Glutamatergic neuron (in vitro differentiated cells): ENCODE measurements around the gene USH2A. TPM values are rescaled to one million over a fixed set of nuclear protein-coding genes. Genes with fewer than 3 reads are reported as not detected.

Experiments used
- DNase-seq: peaks from one replicate; pipeline ENCODE4 v3.0.0; 2022
- H3K27ac Mint-ChIP-seq: one replicate; pipeline ENCODE4 v1.8.0; 2020; ENCODE audit warnings: mild to moderate bottlenecking, mixed read lengths, inconsistent platforms; ENCODE audit not compliant: unreplicated experiment
- H3K27me3 Mint-ChIP-seq: one replicate; pipeline ENCODE4 v1.8.0; 2020; ENCODE audit warnings: mild to moderate bottlenecking, moderate library complexity, mixed read lengths, inconsistent platforms; ENCODE audit not compliant: unreplicated experiment
- H3K36me3 Mint-ChIP-seq: one replicate; pipeline ENCODE4 v1.8.0; 2020; ENCODE audit warnings: mild to moderate bottlenecking, mixed read lengths, inconsistent platforms; ENCODE audit not compliant: unreplicated experiment
- H3K4me1 Mint-ChIP-seq: one replicate; pipeline ENCODE4 v1.8.0; 2020; ENCODE audit warnings: mild to moderate bottlenecking, low read depth, mixed read lengths, inconsistent platforms; ENCODE audit not compliant: unreplicated experiment
- H3K4me3 Mint-ChIP-seq: one replicate; pipeline ENCODE4 v1.8.0; 2020; ENCODE audit warnings: mild to moderate bottlenecking, mixed read lengths, inconsistent platforms; ENCODE audit not compliant: unreplicated experiment
- H3K9me3 Mint-ChIP-seq: one replicate; pipeline ENCODE4 v1.8.0; 2020; ENCODE audit warnings: mild to moderate bottlenecking, moderate library complexity, mixed read lengths, inconsistent platforms; ENCODE audit not compliant: unreplicated experiment
- CTCF ChIP-seq: fragments of 200-600 bp; sonication (generic); IDR thresholded peaks from one replicate; pipeline ENCODE4 v1.5.0; 2021; ENCODE audit not compliant: partially characterized antibody, unreplicated experiment
- total RNA-seq: library from RNA; stranded (reverse); fragmentation: NEBNext Ultra II Directional; extraction: Animal tissue kit (Norgen Biotek cat#: 25700); gene quantifications from one replicate; pipeline ENCODE4 v1.2.1, GENCODE V29; 2021; ENCODE audit not compliant: unreplicated experiment

The USH2A gene
- total RNA-seq, 1 donor from 2014 or later, result not detected

- no peak for TF ChIP-seq CTCF
- H3K36me3 Mint-ChIP-seq, result no peaks in the 10 kb centered on the region
- no peaks in the 10 kb centered on the region for H3K9me3 Mint-ChIP-seq
- no peaks in the 10 kb centered on the region for H3K27me3 Mint-ChIP-seq
- peaks cover 3% of the 10 kb centered on the region for H3K4me1 Mint-ChIP-seq
- H3K4me3 Mint-ChIP-seq, result no peak overlapping the region
- no peak for DNase-seq
- no peak overlapping the region for H3K27ac Mint-ChIP-seq
Measured at GRCh38 chr1:216461466-216461865, 38.2 kb upstream of the USH2A start.

- no peak for TF ChIP-seq CTCF
Measured at GRCh38 chr1:216459651-216460207, 36.5 kb upstream of the USH2A start.

GRCh38 chr1:216458812-216459211 is 35.6 kb upstream of the USH2A start:
- H3K27ac Mint-ChIP-seq, result no peak overlapping the region
- DNase-seq, result no peak

More at GRCh38 chr1:216459651-216460207, 36.5 kb upstream of the USH2A start:
- no peak for DNase-seq
- Mint-ChIP-seq H3K36me3 (no peaks in the 10 kb centered on the region), H3K27me3 (no peaks in the 10 kb centered on the region), H3K9me3 (no peaks in the 10 kb centered on the region), H3K27ac (no peak overlapping the region), H3K4me1 (peaks cover 3% of the 10 kb centered on the region), H3K4me3 (no peak overlapping the region)

GRCh38 chr1:216457356-216457755 is 34.1 kb upstream of the USH2A start:
- TF ChIP-seq CTCF, result no peak
- H3K4me1 Mint-ChIP-seq, result peaks cover 3% of the 10 kb centered on the region
- no peak overlapping the region for H3K27ac Mint-ChIP-seq
- no peaks in the 10 kb centered on the region for H3K36me3 Mint-ChIP-seq
- no peaks in the 10 kb centered on the region for H3K27me3 Mint-ChIP-seq
- H3K4me3 Mint-ChIP-seq, result no peak overlapping the region
- H3K9me3 Mint-ChIP-seq, result no peaks in the 10 kb centered on the region
- no peak for DNase-seq

More at GRCh38 chr1:216458812-216459211, 35.6 kb upstream of the USH2A start:
- Mint-ChIP-seq H3K27me3 (no peaks in the 10 kb centered on the region), H3K36me3 (no peaks in the 10 kb centered on the region), H3K4me3 (no peak overlapping the region), H3K9me3 (no peaks in the 10 kb centered on the region), H3K4me1 (peaks cover 3% of the 10 kb centered on the region)
- TF ChIP-seq CTCF, result no peak

GRCh38 chr1:216456682-216457081 is 33.4 kb upstream of the USH2A start:
- Mint-ChIP-seq H3K9me3 (no peaks in the 10 kb centered on the region), H3K27me3 (no peaks in the 10 kb centered on the region), H3K27ac (no peak overlapping the region), H3K36me3 (no peaks in the 10 kb centered on the region), H3K4me3 (no peak overlapping the region), H3K4me1 (peaks cover 3% of the 10 kb centered on the region)
- no peak for TF ChIP-seq CTCF
- no peak for DNase-seq
